ENCODE results near the gene RBMS1.

Gene RBMS1

GRCh38 chr2:160402501-160402900 lies 91.1 kb downstream of the RBMS1 start:
- TF ChIP-seq CTCF (IDR thresholded peaks at IDR 0.05; ENCODE audit: low read depth, low read length) (no peak), EZH2phosphoT487 (IDR thresholded peaks at IDR 0.05; ENCODE audit: low read depth) (no peak)
- H3K9ac ChIP-seq (ENCODE audit: low read length), result no peak overlapping the region
- no peaks in the 10 kb centered on the region for H3K79me2 ChIP-seq (ENCODE audit: low read length)
- no peaks in the 10 kb centered on the region for H3K27me3 ChIP-seq (ENCODE audit: low read depth, low read length)
- no peak overlapping the region for H3K27ac ChIP-seq (ENCODE audit: low read length)
- peaks cover 6% of the 10 kb centered on the region for H3K4me1 ChIP-seq (ENCODE audit: low read length)
- H4K20me1 ChIP-seq (ENCODE audit: insufficient read depth, low read length), result no peaks in the 10 kb centered on the region
- no peaks in the 10 kb centered on the region for H3K9me3 ChIP-seq (ENCODE audit: insufficient read depth, low read length)
- no peaks in the 10 kb centered on the region for H3K36me3 ChIP-seq (replicated peaks; ENCODE audit: low read depth, low read length)
- H3K4me3 ChIP-seq (ENCODE audit: low read length), result no peak overlapping the region
- H2AFZ ChIP-seq (ENCODE audit: low read depth, low read length), result no peak overlapping the region
- no peak overlapping the region for H3K4me2 ChIP-seq (ENCODE audit: low read length)

GRCh38 chr2:160401895-160402294 lies 91.7 kb downstream of the RBMS1 start:
- H3K79me2 ChIP-seq (ENCODE audit: low read length), result no peaks in the 10 kb centered on the region
- no peak overlapping the region for H3K9ac ChIP-seq (ENCODE audit: low read length)

GRCh38 chr2:160399880-160400279 lies 93.7 kb downstream of the RBMS1 start:
- no peaks in the 10 kb centered on the region for H3K36me3 ChIP-seq (replicated peaks; ENCODE audit: low read depth, low read length)
- H2AFZ ChIP-seq (ENCODE audit: low read depth, low read length), result no peak overlapping the region
- H3K9me3 ChIP-seq (ENCODE audit: insufficient read depth, low read length), result no peaks in the 10 kb centered on the region
- H3K27ac ChIP-seq (ENCODE audit: low read length), result no peak overlapping the region
- no peaks in the 10 kb centered on the region for H3K79me2 ChIP-seq (ENCODE audit: low read length)
- H3K4me2 ChIP-seq (ENCODE audit: low read length), result no peak overlapping the region
- no peaks in the 10 kb centered on the region for H3K4me1 ChIP-seq (ENCODE audit: low read length)
- no peaks in the 10 kb centered on the region for H3K27me3 ChIP-seq (ENCODE audit: low read depth, low read length)
- TF ChIP-seq CTCF (IDR thresholded peaks at IDR 0.05; ENCODE audit: low read depth, low read length), result no peak
- no peak for TF ChIP-seq EZH2phosphoT487 (IDR thresholded peaks at IDR 0.05; ENCODE audit: low read depth)
- no peak overlapping the region for H3K4me3 ChIP-seq (ENCODE audit: low read length)
- no peaks in the 10 kb centered on the region for H4K20me1 ChIP-seq (ENCODE audit: insufficient read depth, low read length)
- no peak overlapping the region for H3K9ac ChIP-seq (ENCODE audit: low read length)

More at GRCh38 chr2:160401895-160402294, 91.7 kb downstream of the RBMS1 start:
- Histone ChIP-seq H3K27me3 (ENCODE audit: low read depth, low read length) (no peaks in the 10 kb centered on the region), H3K9me3 (ENCODE audit: insufficient read depth, low read length) (no peaks in the 10 kb centered on the region), H3K4me3 (ENCODE audit: low read length) (no peak overlapping the region), H2AFZ (ENCODE audit: low read depth, low read length) (no peak overlapping the region), H3K27ac (ENCODE audit: low read length) (no peak overlapping the region), H3K4me1 (ENCODE audit: low read length) (peaks cover 6% of the 10 kb centered on the region), H4K20me1 (ENCODE audit: insufficient read depth, low read length) (no peaks in the 10 kb centered on the region), H3K4me2 (ENCODE audit: low read length) (no peak overlapping the region), H3K36me3 (replicated peaks; ENCODE audit: low read depth, low read length) (no peaks in the 10 kb centered on the region)
- TF ChIP-seq CTCF (IDR thresholded peaks at IDR 0.05; ENCODE audit: low read depth, low read length) (no peak), EZH2phosphoT487 (IDR thresholded peaks at IDR 0.05; ENCODE audit: low read depth) (no peak)

GRCh38 chr2:160397530-160397865 lies 96.1 kb downstream of the RBMS1 start:
- peaks cover 9% of the 10 kb centered on the region for H3K4me1 ChIP-seq (ENCODE audit: low read length)
- no peak overlapping the region for H3K4me2 ChIP-seq (ENCODE audit: low read length)
- TF ChIP-seq CTCF (IDR thresholded peaks at IDR 0.05; ENCODE audit: low read depth, low read length) (no peak), EZH2phosphoT487 (IDR thresholded peaks at IDR 0.05; ENCODE audit: low read depth) (no peak)
- no peaks in the 10 kb centered on the region for H3K79me2 ChIP-seq (ENCODE audit: low read length)
- no peak overlapping the region for H3K9ac ChIP-seq (ENCODE audit: low read length)
- H3K27ac ChIP-seq (ENCODE audit: low read length), result no peak overlapping the region
- no peaks in the 10 kb centered on the region for H3K27me3 ChIP-seq (ENCODE audit: low read depth, low read length)
- H3K4me3 ChIP-seq (ENCODE audit: low read length), result no peak overlapping the region
- H4K20me1 ChIP-seq (ENCODE audit: insufficient read depth, low read length), result no peaks in the 10 kb centered on the region
- H2AFZ ChIP-seq (ENCODE audit: low read depth, low read length), result no peak overlapping the region
- H3K9me3 ChIP-seq (ENCODE audit: insufficient read depth, low read length), result no peaks in the 10 kb centered on the region
- H3K36me3 ChIP-seq (replicated peaks; ENCODE audit: low read depth, low read length), result no peaks in the 10 kb centered on the region

Measured in OCI-LY3 (cell line).